GM21576 (cell line): ENCODE data around the gene PLEKHJ1.
"Not testable (repeated sequence)": the region's sequence is repeated elsewhere in the genome, so short reads cannot be mapped to it uniquely, and the experiment has no call there.

Experiments used
- ATAC-seq: cut with Tn5 transposase; IDR thresholded peaks from one replicate; pipeline ENCODE4 v1.9.1; 2021; ENCODE audit warnings: mild to moderate bottlenecking, moderate library complexity; ENCODE audit not compliant: unreplicated experiment

PLEKHJ1 gene

GRCh38 chr19:2201473-2202148 lies 34.5 kb downstream of the PLEKHJ1 start:
- ATAC-seq: no peak

GRCh38 chr19:2200624-2201294 lies 35.4 kb downstream of the PLEKHJ1 start:
- ATAC-seq: not testable (repeated sequence)

- no peak for ATAC-seq
These were observed 36.1 kb downstream of the PLEKHJ1 start for GRCh38 chr19:2199861-2200623.

GRCh38 chr19:2199215-2199614 lies 36.9 kb downstream of the PLEKHJ1 start:
- no peak for ATAC-seq

- no peak for ATAC-seq
These were observed 37.8 kb downstream of the PLEKHJ1 start for GRCh38 chr19:2198317-2198716.

GRCh38 chr19:2197270-2197669 lies 38.9 kb downstream of the PLEKHJ1 start:
- no peak for ATAC-seq

GRCh38 chr19:2195914-2196313 lies 40.2 kb downstream of the PLEKHJ1 start:
- no peak for ATAC-seq

GRCh38 chr19:2195361-2195760 lies 40.8 kb downstream of the PLEKHJ1 start:
- ATAC-seq: no peak

- no peak for ATAC-seq
These were observed 41.5 kb downstream of the PLEKHJ1 start for GRCh38 chr19:2194513-2195078.

- no peak for ATAC-seq
These were observed 42.3 kb downstream of the PLEKHJ1 start for GRCh38 chr19:2193807-2194206.

GRCh38 chr19:2192862-2193261 lies 43.3 kb downstream of the PLEKHJ1 start:
- no peak for ATAC-seq

- no peak for ATAC-seq
These were observed 44.4 kb downstream of the PLEKHJ1 start for GRCh38 chr19:2191456-2192310.

GRCh38 chr19:2190848-2191455 lies 45.2 kb downstream of the PLEKHJ1 start:
- no peak for ATAC-seq

GRCh38 chr19:2189880-2190279 lies 46.2 kb downstream of the PLEKHJ1 start:
- ATAC-seq: no peak

GRCh38 chr19:2188708-2189385 lies 47.3 kb downstream of the PLEKHJ1 start:
- ATAC-seq: no peak

GRCh38 chr19:2187159-2187558 lies 49.0 kb downstream of the PLEKHJ1 start:
- no peak for ATAC-seq

GRCh38 chr19:2186071-2186846 lies 49.9 kb downstream of the PLEKHJ1 start:
- ATAC-seq: no peak

- ATAC-seq: no peak
These were observed 50.4 kb downstream of the PLEKHJ1 start for GRCh38 chr19:2185734-2186070.

- ATAC-seq: no peak
These were observed 51.6 kb downstream of the PLEKHJ1 start for GRCh38 chr19:2184422-2184975.
